RWPE1 (cell line): Measurements from ENCODE around the gene PCGF3.
"Not testable (repeated sequence)": the region's sequence is repeated elsewhere in the genome, so short reads cannot be mapped to it uniquely, and the experiment has no call there.

Source experiments
- CTCF ChIA-PET: fragments of 350-600 bp; sonication (Branson Sonifier 250); formaldehyde crosslinking; extraction: SDS; loops from one replicate; lab custom pipeline; 2021; lab: Yijun Ruan, JAX
- POLR2A ChIA-PET: fragments of 400-600 bp; formaldehyde crosslinking; extraction: SDS; loops from one replicate; lab custom pipeline; 2020; ENCODE audit warnings: antibody characterized with exemption; ENCODE audit not compliant: low non-redundant PET; lab: Yijun Ruan, JAX
- DNase-seq: peaks from one replicate; pipeline ENCODE4 v3.0.0; 2012; ENCODE audit warnings: low spot score
- H3K27ac ChIP-seq: fragments of 450-650 bp; 2 replicates; pipeline ENCODE4 v1.5.1; 2017
- CTCF ChIP-seq: fragments of 450-650 bp; conservative IDR thresholded peaks from 2 replicates; pipeline ENCODE4 v1.5.1; 2017; ENCODE audit warnings: low read depth, mild to moderate bottlenecking

PCGF3 gene

GRCh38 chr4:664713-665231 lies 40.9 kb upstream of the PCGF3 start:
- ChIA-PET CTCF (no interaction called here), POLR2A (no interaction called here)
- no peak for DNase-seq
- no peak overlapping the region for H3K27ac ChIP-seq
- TF ChIP-seq CTCF: no peak

- no peak for DNase-seq
- no peak overlapping the region for H3K27ac ChIP-seq
- ChIA-PET POLR2A (no interaction called here), CTCF (no interaction called here)
- no peak for TF ChIP-seq CTCF
These were observed 40.3 kb upstream of the PCGF3 start for GRCh38 chr4:665381-665750.

GRCh38 chr4:665751-666435 lies 39.7 kb upstream of the PCGF3 start:
- ChIA-PET CTCF (no interaction called here), POLR2A (no interaction called here)
- no peak for TF ChIP-seq CTCF
- DNase-seq: no peak
- H3K27ac ChIP-seq: no peak overlapping the region

- ChIA-PET CTCF (no interaction called here), POLR2A (no interaction called here)
- no peak overlapping the region for H3K27ac ChIP-seq
- no peak for DNase-seq
- TF ChIP-seq CTCF: no peak
These were observed 39.2 kb upstream of the PCGF3 start for GRCh38 chr4:666436-666810.

GRCh38 chr4:666822-667544 lies 38.6 kb upstream of the PCGF3 start:
- ChIA-PET POLR2A (no interaction called here), CTCF (interaction anchor here (0.6 kb wide), 1 partner anchor 18 kb away, joined by 4 read pairs; no protein-coding TSS in a partner anchor)
- no peak overlapping the region for H3K27ac ChIP-seq
- TF ChIP-seq CTCF: no peak
- DNase-seq: no peak

GRCh38 chr4:667545-667925 lies 38.1 kb upstream of the PCGF3 start:
- POLR2A ChIA-PET: no interaction called here
- CTCF ChIA-PET: interaction anchor here (0.6 kb wide), 1 partner anchor 19 kb away, joined by 4 read pairs; no protein-coding TSS in a partner anchor
- DNase-seq: no peak
- no peak overlapping the region for H3K27ac ChIP-seq
- TF ChIP-seq CTCF: no peak

- H3K27ac ChIP-seq, DNase-seq, POLR2A ChIA-PET: not testable (repeated sequence)
- CTCF ChIA-PET: interaction anchor here (0.5 kb wide), 1 partner anchor 59 kb away, joined by 3 read pairs; no protein-coding TSS in a partner anchor
These were observed 37.4 kb upstream of the PCGF3 start for GRCh38 chr4:668219-668618.

- POLR2A ChIA-PET, DNase-seq, H3K27ac ChIP-seq, CTCF ChIA-PET: not testable (repeated sequence)
These were observed 35.6 kb upstream of the PCGF3 start for GRCh38 chr4:669806-670559.
